ENCODE results near the gene KRT12. TPM values are rescaled to one million over a fixed set of nuclear protein-coding genes. Genes with fewer than 3 reads are reported as not detected.

The KRT12 gene
- total and polyA plus RNA-seq, 2 of the 4 experiments (the other 2 are of a cell fraction), result not detected

DNA sequence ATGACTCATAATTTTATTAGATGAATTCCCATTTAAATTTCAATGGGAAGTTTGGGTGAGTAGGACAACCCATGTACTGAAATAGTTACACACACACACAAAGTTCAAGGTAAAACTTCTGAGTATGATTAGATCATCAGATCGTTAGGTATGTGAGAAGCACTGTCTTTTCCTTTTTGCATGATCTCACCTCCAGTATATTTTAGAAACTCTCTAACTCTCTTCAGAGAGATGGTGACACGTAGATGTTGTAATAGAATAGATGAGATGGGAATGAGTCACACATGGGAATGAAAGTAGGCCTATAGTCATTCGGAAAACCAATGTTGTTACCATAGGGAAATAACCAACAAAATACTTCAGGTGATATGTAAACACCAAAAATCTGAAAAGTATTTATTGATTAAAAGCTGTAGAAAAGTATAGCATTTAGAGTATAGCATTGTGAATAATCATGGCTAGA is 48.2 kb upstream of the KRT12 start:
- Histone ChIP-seq H2BK20ac (ENCODE audit: low read depth, low read length) (no peak overlapping the region), H2BK5ac (ENCODE audit: low read depth, low read length, poor library complexity, severe bottlenecking) (peak overlapping the region; percentile 100), H3K23ac (ENCODE audit: low read depth, low read length) (no peak overlapping the region), H2BK15ac (ENCODE audit: low read depth, low read length) (peak overlapping the region; percentile 99; the same call in 2 of the 3 replicates), H3K4me2 (ENCODE audit: low read depth, low read length) (peak overlapping the region; percentile 35; the same call in 1 of the 2 replicates), H3K14ac (replicated peaks; ENCODE audit: low read depth, low read length) (peak overlapping the region; percentile 46; the same call in 1 of the 2 replicates), H3K56ac (ENCODE audit: extremely low read depth, insufficient read depth, low read length) (no peak overlapping the region), H3K9me1 (ENCODE audit: insufficient read depth, low read length) (peaks cover 12% of the 10 kb centered on the region; the same call in 1 of the 2 replicates), H3K18ac (ENCODE audit: low read depth, low read length) (no peak overlapping the region; the same call in 1 of the 2 replicates), H4K91ac (ENCODE audit: insufficient read depth, low read depth, low read length) (no peak overlapping the region), H2BK120ac (ENCODE audit: low read depth, low read length) (no peak overlapping the region), H3K4ac (ENCODE audit: low read depth, low read length) (peak overlapping the region; percentile 79; the same call in 1 of the 2 replicates), H3K36me3 (ENCODE audit: control insufficient read depth, insufficient read depth, low read length) (no peaks in the 10 kb centered on the region), H3K9ac (ENCODE audit: low read depth, low read length) (no peak overlapping the region), H3K4me1 (ENCODE audit: control insufficient read depth, insufficient read depth, low read length) (peaks cover 12% of the 10 kb centered on the region), H4K5ac (ENCODE audit: low read depth, low read length) (no peak overlapping the region; the same call in 1 of the 2 replicates), H2AK5ac (ENCODE audit: low read depth, low read length) (no peak overlapping the region), H4K8ac (ENCODE audit: low read depth in 2 of 2, low read length in 2 of 2) (peak overlapping the region in 1 of 2 experiments; percentile 88; a peak in 1 of 4 replicates), H2AK9ac (replicated peaks; ENCODE audit: low read depth, low read length, poor library complexity) (no peak overlapping the region), H2AFZ (replicated peaks; ENCODE audit: low read length, poor library complexity) (no peak overlapping the region), H3K9me3 (ENCODE audit: control insufficient read depth, insufficient read depth, low read length) (no peaks in the 10 kb centered on the region), H3K4me3 (ENCODE audit: insufficient read depth, low read depth, low read length) (no peak overlapping the region), H4K20me1 (ENCODE audit: insufficient read depth, low read length) (no peaks in the 10 kb centered on the region), H3K79me1 (ENCODE audit: low read depth in 1 of 2, low read length in 2 of 2) (no peaks in the 10 kb centered on the region), H3K27ac (ENCODE audit: insufficient read depth, low read length) (no peak overlapping the region), H3K27me3 (ENCODE audit: control insufficient read depth, insufficient read depth, low read length) (no peaks in the 10 kb centered on the region)
- no CpG with 5 or more reads among the region's 3 CpGs for WGBS, 2 experiments (ENCODE audit: extremely low coverage in 2 of 2, insufficient read length in 1 of 2)
- no TSS peak for BruUV-seq (replicated peaks)
- peak; percentile 83 for ATAC-seq (ENCODE audit: low read depth)
- ChIA-PET POLR2A (ENCODE audit: unreplicated experiment) (no interaction called here), CTCF (interaction anchor here (1.1 to 1.5 kb wide), 2 partner anchors 633 to 748 kb away, joined by 3 to 6 read pairs; no protein-coding TSS in a partner anchor)
- in situ Hi-C loops (cut with MboI; ENCODE audit: low sequenced_read_pairs), result no loop called here
- intact Hi-C loops (cut with micrococcal nuclease), result loop anchor here (1.0 kb wide), 1 partner anchor 41 kb away; no protein-coding TSS in a partner anchor
- DNase-seq, result peak; percentile 98
- dilution Hi-C loops (cut with HindIII; ENCODE audit: low sequenced_read_pairs, unreplicated experiment), result no loop called here
- no peak for TF ChIP-seq CHD1 (IDR thresholded peaks at IDR 0.05; ENCODE audit: low read depth, low read length)
- TF ChIP-seq, protein P1, sequence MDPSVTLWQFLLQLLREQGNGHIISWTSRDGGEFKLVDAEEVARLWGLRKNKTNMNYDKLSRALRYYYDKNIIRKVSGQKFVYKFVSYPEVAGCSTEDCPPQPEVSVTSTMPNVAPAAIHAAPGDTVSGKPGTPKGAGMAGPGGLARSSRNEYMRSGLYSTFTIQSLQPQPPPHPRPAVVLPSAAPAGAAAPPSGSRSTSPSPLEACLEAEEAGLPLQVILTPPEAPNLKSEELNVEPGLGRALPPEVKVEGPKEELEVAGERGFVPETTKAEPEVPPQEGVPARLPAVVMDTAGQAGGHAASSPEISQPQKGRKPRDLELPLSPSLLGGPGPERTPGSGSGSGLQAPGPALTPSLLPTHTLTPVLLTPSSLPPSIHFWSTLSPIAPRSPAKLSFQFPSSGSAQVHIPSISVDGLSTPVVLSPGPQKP (IDR thresholded peaks at IDR 0.05; ENCODE audit: borderline replicate concordance, low read depth, low read length), result no peak
- TF ChIP-seq RAD21 (IDR thresholded peaks at IDR 0.05; ENCODE audit: low read length), result peak; percentile 10; the same call in 1 of the 2 replicates
- TF ChIP-seq FOS (IDR thresholded peaks at IDR 0.05; ENCODE audit: low read depth, low read length), result peak; percentile 91
- peak; percentile 93 for TF ChIP-seq CEBPB (IDR thresholded peaks at IDR 0.05; ENCODE audit: low read depth, low read length)
- TF ChIP-seq BHLHE40 (IDR thresholded peaks at IDR 0.05; ENCODE audit: low read depth, low read length), result 0 out of 2 replicates have a peak, but pooled peaks have one; percentile 52

Measured in IMR-90 (cell line).